Lower leg skin (tissue), 4 donors: ENCODE results near the gene JAML. TPM values are rescaled to one million over a fixed set of nuclear protein-coding genes. Genes with fewer than 3 reads are reported as not detected.

Experiments used
- DNase-seq, 2 donors: peaks; one replicate each; pipeline ENCODE4 v3.0.0-alpha.2; 2019; ENCODE audit warnings: low spot score in 2 of 2
- H3K4me3 ChIP-seq: fragments of 200-600 bp; sonication (generic); 2 replicates; pipeline ENCODE4 v1.5.1; 2017; ENCODE audit warnings: mild to moderate bottlenecking, low read depth; ENCODE audit not compliant: poor library complexity, severe bottlenecking
- CTCF ChIP-seq, 3 donors: fragments of 450-650 bp; IDR thresholded peaks; one replicate each; pipeline ENCODE4 v1.5.1; 2016; ENCODE audit warnings: antibody characterized with exemption in 3 of 3, mild to moderate bottlenecking in 3 of 3, moderate library complexity in 2 of 3
- POLR2A ChIP-seq, 2 donors: fragments of 450-650 bp; IDR thresholded peaks; one replicate each; pipeline ENCODE4 v1.6.1; 2016 to 2017; ENCODE audit warnings: antibody characterized with exemption in 2 of 2, mild to moderate bottlenecking in 1 of 2, moderate library complexity in 1 of 2
- WGBS, 2 donors: methylation state at CpG; one replicate each; pipeline ENCODE4 v1.1.5; 2018; 5-methylcytosine and 5-hydroxymethylcytosine counted together
- intact Hi-C: fragments of 100-400 bp; cut with DNase I; formaldehyde crosslinking; loops from one replicate; pipeline ENCODE4 v1.15.0; 2023; ENCODE audit warnings: low total_unique reads
- total RNA-seq, 4 donors: library from RNA; depleted of rRNA; stranded (reverse); fragments of >200 nt; gene quantifications; one replicate each; pipeline ENCODE4 v1.1.0, GENCODE V29; 2016

Gene JAML
- total RNA-seq, result 1 to 10 TPM in 1 of 4 donors, under 1 TPM in 3; 0.42 to 3.0 (median 0.61) TPM

- intact Hi-C loops, result no loop called here
- DNase-seq, result no peak
- no peak within 1 kb of the TSS for H3K4me3 ChIP-seq
- no peak for TF ChIP-seq CTCF (IDR thresholded peaks at IDR 0.05)
- TF ChIP-seq POLR2A (IDR thresholded peaks at IDR 0.05), result no peak
- 62 to 64% methylated on average over 6 of the region's 6 CpGs for WGBS, 2 donors
Measured at GRCh38 chr11:118224511-118225188, at the start of gene JAML. JAML (minus strand) TSS chr11:118225011; CDS start chr11:118214866, 10,145 bp downstream.

GRCh38 chr11:118274186-118274585 lies 49.4 kb upstream of the JAML start:
- TF ChIP-seq CTCF (IDR thresholded peaks at IDR 0.05) (no peak), POLR2A (IDR thresholded peaks at IDR 0.05) (no peak)
- no peak overlapping the region for H3K4me3 ChIP-seq
- 56 to 60% methylated on average over 2 of the region's 2 CpGs for WGBS, 2 donors
- DNase-seq, result no peak
- intact Hi-C loops, result no loop called here

GRCh38 chr11:118272001-118272400 lies 47.2 kb upstream of the JAML start:
- H3K4me3 ChIP-seq, result no peak overlapping the region
- no peak for DNase-seq
- 68 to 81% methylated on average over 2 of the region's 2 CpGs for WGBS, 2 donors
- TF ChIP-seq CTCF (IDR thresholded peaks at IDR 0.05) (no peak), POLR2A (IDR thresholded peaks at IDR 0.05) (no peak)
- intact Hi-C loops, result no loop called here

DNA sequence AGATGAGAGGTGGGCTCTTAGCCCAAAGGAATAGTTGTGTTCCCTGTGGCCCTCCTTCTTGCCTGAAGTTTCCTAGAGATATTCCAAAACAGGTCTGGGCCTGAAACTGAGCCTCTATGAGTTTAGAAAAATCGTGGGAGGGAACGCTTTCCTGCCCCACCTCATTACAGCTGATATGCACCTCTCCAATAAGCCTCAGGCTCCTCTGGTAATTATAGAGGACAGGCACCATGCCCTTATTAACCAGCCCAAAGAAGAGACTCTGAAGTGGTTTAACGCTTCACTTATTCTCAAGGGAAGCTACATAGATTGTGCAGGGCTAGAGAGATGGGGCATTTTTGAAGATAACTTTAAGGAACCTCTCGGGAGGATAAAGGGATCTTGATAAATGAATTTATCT lies 42.7 kb upstream of the JAML start:
- intact Hi-C loops, result no loop called here
- 45 to 52% methylated on average over 4 of the region's 4 CpGs for WGBS, 2 donors
- TF ChIP-seq CTCF (IDR thresholded peaks at IDR 0.05) (no peak), POLR2A (IDR thresholded peaks at IDR 0.05) (no peak)
- no peak overlapping the region for H3K4me3 ChIP-seq
- no peak for DNase-seq

DNA sequence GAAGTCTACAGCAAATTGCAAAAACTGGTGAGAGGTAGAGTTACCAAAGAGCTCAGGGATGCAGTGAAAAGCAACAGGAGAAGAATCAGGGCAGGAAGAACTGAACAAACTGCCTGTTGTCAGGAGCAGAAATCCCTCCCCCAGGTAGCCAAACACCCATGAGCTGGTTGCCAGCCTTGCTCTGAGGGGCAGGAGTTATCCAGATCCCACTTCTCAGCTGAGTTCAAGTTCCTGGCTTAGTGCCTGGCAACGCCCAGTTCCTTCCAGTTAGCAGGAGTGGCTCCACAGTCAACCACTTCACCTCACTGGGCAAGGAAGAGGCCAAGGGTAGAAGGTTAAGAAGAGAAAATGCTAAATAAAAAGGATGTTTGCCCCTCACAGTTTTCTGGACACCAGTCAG lies 41.1 kb upstream of the JAML start:
- intact Hi-C loops, result no loop called here
- no peak overlapping the region for H3K4me3 ChIP-seq
- 27 to 42% methylated on average over 1 of the region's 1 CpG for WGBS, 2 donors

More for the DNA sequence above, 41.1 kb upstream of the JAML start:
- TF ChIP-seq POLR2A (IDR thresholded peaks at IDR 0.05) (no peak), CTCF (IDR thresholded peaks at IDR 0.05) (no peak)
- peak in 1 of 2 donors; percentile 51 for DNase-seq
